Uterus (tissue), 2 donors: Measurements from ENCODE around the gene HEATR5A.

Source experiments
- POLR2A ChIP-seq, 2 donors: fragments of 450-650 bp; IDR thresholded peaks; one replicate each; pipeline ENCODE4 v1.6.1; 2016; ENCODE audit warnings: antibody characterized with exemption in 2 of 2, mild to moderate bottlenecking in 1 of 2, moderate library complexity in 1 of 2
- TF ChIP-seq, protein P1 (sequence below), 4 experiments: fragments of 200-600 bp in 2 of 4; fragments of 450-650 bp in 2 of 4; sonication (generic) in 2 of 4; IDR thresholded peaks; one replicate each; pipeline ENCODE4 v1.5.1; 2016 to 2019; ENCODE audit warnings: antibody characterized with exemption in 4 of 4, mild to moderate bottlenecking in 2 of 4, moderate library complexity in 1 of 4

DNA sequence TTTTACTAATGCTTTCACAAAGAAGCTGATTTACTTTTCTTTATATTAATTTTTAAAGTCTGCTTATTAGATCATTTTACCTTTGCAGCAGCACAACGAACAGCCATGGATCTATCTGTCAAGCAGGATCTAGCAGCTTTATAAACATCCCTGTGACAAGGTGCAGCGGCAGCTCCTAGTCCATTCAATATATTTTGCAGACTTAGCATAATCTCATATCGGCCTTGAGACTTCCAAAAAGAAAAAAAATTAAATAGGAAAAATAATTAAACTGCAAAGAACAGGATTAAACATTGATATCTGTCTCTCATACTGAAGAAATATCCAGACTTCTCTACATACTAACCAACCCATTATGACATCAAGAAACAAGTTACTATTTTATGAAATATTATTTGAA is 25.2 kb downstream of the HEATR5A start:
- TF ChIP-seq, protein P1, sequence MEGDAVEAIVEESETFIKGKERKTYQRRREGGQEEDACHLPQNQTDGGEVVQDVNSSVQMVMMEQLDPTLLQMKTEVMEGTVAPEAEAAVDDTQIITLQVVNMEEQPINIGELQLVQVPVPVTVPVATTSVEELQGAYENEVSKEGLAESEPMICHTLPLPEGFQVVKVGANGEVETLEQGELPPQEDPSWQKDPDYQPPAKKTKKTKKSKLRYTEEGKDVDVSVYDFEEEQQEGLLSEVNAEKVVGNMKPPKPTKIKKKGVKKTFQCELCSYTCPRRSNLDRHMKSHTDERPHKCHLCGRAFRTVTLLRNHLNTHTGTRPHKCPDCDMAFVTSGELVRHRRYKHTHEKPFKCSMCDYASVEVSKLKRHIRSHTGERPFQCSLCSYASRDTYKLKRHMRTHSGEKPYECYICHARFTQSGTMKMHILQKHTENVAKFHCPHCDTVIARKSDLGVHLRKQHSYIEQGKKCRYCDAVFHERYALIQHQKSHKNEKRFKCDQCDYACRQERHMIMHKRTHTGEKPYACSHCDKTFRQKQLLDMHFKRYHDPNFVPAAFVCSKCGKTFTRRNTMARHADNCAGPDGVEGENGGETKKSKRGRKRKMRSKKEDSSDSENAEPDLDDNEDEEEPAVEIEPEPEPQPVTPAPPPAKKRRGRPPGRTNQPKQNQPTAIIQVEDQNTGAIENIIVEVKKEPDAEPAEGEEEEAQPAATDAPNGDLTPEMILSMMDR (IDR thresholded peaks at IDR 0.05), result no peak
- no peak for TF ChIP-seq POLR2A (IDR thresholded peaks at IDR 0.05)
